ENCODE data around the gene HS2ST1.

GRCh38 chr1:87108814-87109411, 194.5 kb downstream of the HS2ST1 start:
- no peak for TF ChIP-seq ZNF621 (tag by site-specific recombination; IDR thresholded peaks at IDR 0.05)
- TF ChIP-seq CTCF (tag by site-specific recombination; IDR thresholded peaks at IDR 0.05): no peak
- TF ChIP-seq ZNF366 (tag by site-specific recombination; conservative IDR thresholded peaks at IDR 0.05): no peak
- TF ChIP-seq ZBTB7A (tag by site-specific recombination; IDR thresholded peaks at IDR 0.05; ENCODE audit: low read depth): no peak
- no peak for TF ChIP-seq ZNF266 (tag by site-specific recombination; IDR thresholded peaks at IDR 0.05; ENCODE audit: low read depth)
